OCI-LY1 (cell line): ENCODE results near the gene LAMB3.

Experiments used
- EZH2 ChIP-seq: fragments of 200-600 bp; sonication (generic), shearing (Covaris generic); IDR thresholded peaks from 2 replicates; pipeline ENCODE4 v1.8.0; 2017; ENCODE audit warnings: borderline replicate concordance, mixed run types, mild to moderate bottlenecking, antibody characterized with exemption, low read length, moderate library complexity, mixed read lengths
- TF ChIP-seq, protein P1 (sequence below): fragments of 200-600 bp; sonication (generic), shearing (Covaris generic); IDR thresholded peaks from 2 replicates; pipeline ENCODE4 v1.5.1; 2017; ENCODE audit warnings: mild to moderate bottlenecking, antibody characterized with exemption, low read length, moderate library complexity, mixed read lengths

DNA sequence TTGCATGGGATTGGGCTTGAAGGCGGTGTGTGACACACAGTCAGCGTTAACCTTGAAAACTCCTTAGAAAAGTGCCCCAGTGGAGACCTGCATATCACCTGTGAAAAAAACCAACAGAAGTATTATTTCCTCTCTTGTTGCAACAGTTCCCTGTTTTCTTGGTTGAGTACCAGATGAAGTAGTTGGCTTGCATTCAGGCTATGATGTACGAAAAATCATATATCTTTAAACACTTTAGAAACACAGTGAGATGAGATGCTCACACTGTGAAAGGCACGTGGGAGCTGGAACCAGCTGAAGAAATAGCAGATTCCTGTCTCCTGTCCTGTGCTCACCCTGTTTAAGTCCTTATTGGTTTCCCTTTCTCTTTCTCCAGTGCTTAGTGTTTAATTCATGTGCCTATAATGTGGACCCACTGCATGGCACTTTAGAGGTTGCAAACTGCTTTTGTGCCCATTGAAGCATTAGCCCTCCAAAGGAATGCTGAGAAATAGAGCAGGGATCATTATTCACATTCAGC is 65.9 kb downstream of the LAMB3 start:
- TF ChIP-seq EZH2: no peak
- TF ChIP-seq, protein P1, sequence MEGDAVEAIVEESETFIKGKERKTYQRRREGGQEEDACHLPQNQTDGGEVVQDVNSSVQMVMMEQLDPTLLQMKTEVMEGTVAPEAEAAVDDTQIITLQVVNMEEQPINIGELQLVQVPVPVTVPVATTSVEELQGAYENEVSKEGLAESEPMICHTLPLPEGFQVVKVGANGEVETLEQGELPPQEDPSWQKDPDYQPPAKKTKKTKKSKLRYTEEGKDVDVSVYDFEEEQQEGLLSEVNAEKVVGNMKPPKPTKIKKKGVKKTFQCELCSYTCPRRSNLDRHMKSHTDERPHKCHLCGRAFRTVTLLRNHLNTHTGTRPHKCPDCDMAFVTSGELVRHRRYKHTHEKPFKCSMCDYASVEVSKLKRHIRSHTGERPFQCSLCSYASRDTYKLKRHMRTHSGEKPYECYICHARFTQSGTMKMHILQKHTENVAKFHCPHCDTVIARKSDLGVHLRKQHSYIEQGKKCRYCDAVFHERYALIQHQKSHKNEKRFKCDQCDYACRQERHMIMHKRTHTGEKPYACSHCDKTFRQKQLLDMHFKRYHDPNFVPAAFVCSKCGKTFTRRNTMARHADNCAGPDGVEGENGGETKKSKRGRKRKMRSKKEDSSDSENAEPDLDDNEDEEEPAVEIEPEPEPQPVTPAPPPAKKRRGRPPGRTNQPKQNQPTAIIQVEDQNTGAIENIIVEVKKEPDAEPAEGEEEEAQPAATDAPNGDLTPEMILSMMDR: no peak
